ENCODE measurements around the gene C12orf60. TPM values are rescaled to one million over a fixed set of nuclear protein-coding genes. Genes with fewer than 3 reads are reported as not detected.

The C12orf60 gene
- total and polyA plus RNA-seq, 2 of the 8 experiments (the other 6 are each of a cell fraction or from before 2014, with no cell fraction given): 1.2 to 1.5 TPM

DNA sequence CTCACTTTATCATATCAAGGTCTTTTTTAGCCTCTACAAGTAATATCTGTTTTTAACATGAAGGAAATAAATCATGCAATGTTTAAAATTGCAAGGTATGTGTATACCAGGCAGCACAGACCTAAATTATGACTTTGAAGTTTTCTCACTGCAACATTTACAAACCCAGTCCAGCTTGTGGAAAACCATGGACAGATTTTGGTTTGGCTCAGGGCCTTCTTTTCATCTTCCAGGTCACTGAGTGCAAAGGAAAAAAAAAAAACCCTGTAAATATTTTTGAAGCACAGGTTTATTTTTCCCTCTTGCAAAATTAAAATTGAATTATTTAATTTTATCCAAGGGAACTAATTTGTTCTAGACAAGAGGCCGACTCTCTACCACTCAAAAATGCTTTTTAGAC is 68.4 kb downstream of the C12orf60 start:
- no peak overlapping the region for H3K14ac ChIP-seq (ENCODE audit: insufficient read length)
- no peak for DNase-seq (ENCODE audit: low read depth in 1 of 2, low spot score in 2 of 2)
- H2BK120ac ChIP-seq (replicated peaks; ENCODE audit: low read depth, low read length): no peak overlapping the region
- H2BK12ac ChIP-seq (ENCODE audit: low read depth, low read length): no peak overlapping the region
- no peak overlapping the region for H3K4ac ChIP-seq (replicated peaks; ENCODE audit: insufficient read length, low read depth, low read length)
- no peak overlapping the region for H3K18ac ChIP-seq (ENCODE audit: extremely low read depth, low read length)
- no peaks in the 10 kb centered on the region for H4K20me1 ChIP-seq (replicated peaks in 1 of 2; ENCODE audit: control insufficient read depth in 1 of 2, insufficient read depth in 2 of 2, low read length in 2 of 2)
- H2BK15ac ChIP-seq (ENCODE audit: low read length): no peak overlapping the region
- TF ChIP-seq MAFK (IDR thresholded peaks at IDR 0.05; ENCODE audit: low read depth, low read length) (no peak), SP2 (IDR thresholded peaks at IDR 0.05; ENCODE audit: low read length) (no peak)
- no peak for FAIRE-seq
- H3K4me2 ChIP-seq (ENCODE audit: insufficient read depth in 1 of 2, low read depth in 2 of 2, low read length in 2 of 2): no peak overlapping the region
- H3K4me1 ChIP-seq (replicated peaks in 1 of 4; ENCODE audit: control insufficient read depth in 3 of 4, insufficient read depth in 4 of 4, low read length in 3 of 4): no peaks in the 10 kb centered on the region
- no peak overlapping the region for H4K91ac ChIP-seq (replicated peaks; ENCODE audit: insufficient read length, low read length)
- no peaks in the 10 kb centered on the region for H3K27me3 ChIP-seq (replicated peaks in 1 of 4; ENCODE audit: control insufficient read depth in 3 of 4, extremely low read depth in 1 of 4, insufficient read depth in 3 of 4, low read length in 3 of 4)
- no peak overlapping the region for H3K27ac ChIP-seq (ENCODE audit: low read depth, low read length)
- no peak overlapping the region for H4K5ac ChIP-seq (ENCODE audit: insufficient read length, low read depth, low read length)
- no peaks in the 10 kb centered on the region for H3K36me3 ChIP-seq (ENCODE audit: control insufficient read depth in 2 of 4, insufficient read depth in 4 of 4, low read length in 3 of 4)
- no peak overlapping the region for H2BK20ac ChIP-seq (ENCODE audit: low read length)
- H3K79me2 ChIP-seq (ENCODE audit: control insufficient read depth in 1 of 2, insufficient read depth in 2 of 2, low read length in 2 of 2): no peaks in the 10 kb centered on the region
- no peak overlapping the region for H3K23ac ChIP-seq (ENCODE audit: insufficient read length)
- peaks cover 12% of the 10 kb centered on the region in 2 experiments for H3K9me3 ChIP-seq (ENCODE audit: insufficient read depth in 2 of 2, low read depth in 1 of 2, low read length in 1 of 2)
- H3K4me3 ChIP-seq (ENCODE audit: extremely low read depth in 1 of 4, insufficient read depth in 2 of 4, low read depth in 3 of 4, low read length in 4 of 4): no peak overlapping the region
- H3K79me1 ChIP-seq (ENCODE audit: low read depth, low read length): no peaks in the 10 kb centered on the region
- no peak overlapping the region for H2AK5ac ChIP-seq (ENCODE audit: low read depth, low read length)
- no peaks in the 10 kb centered on the region for H3K23me2 ChIP-seq (ENCODE audit: low read depth, low read length)
- H3K9ac ChIP-seq (replicated peaks in 1 of 4; ENCODE audit: extremely low read depth in 1 of 4, low read depth in 3 of 4, low read length in 3 of 4): no peak overlapping the region
- H2BK5ac ChIP-seq (ENCODE audit: low read depth, low read length): no peak overlapping the region
- H4K8ac ChIP-seq (ENCODE audit: extremely low read depth, insufficient read depth, low read length): no peak overlapping the region
- POLR2A ChIA-PET (ENCODE audit: partially characterized antibody): no interaction called here
- WGBS, 2 experiments (ENCODE audit: extremely low coverage in 1 of 2, insufficient coverage in 1 of 2, insufficient read length in 1 of 2, insufficient replicate concordance in 2 of 2, low coverage in 1 of 2, low lambda C conversion rate in 2 of 2, missing lambda C conversion rate in 1 of 2): 79% methylated on average over 1 of the region's 1 CpG; no CpG with 5 or more reads in 1 of the 2 experiments
- H2AFZ ChIP-seq (ENCODE audit: low read length): no peak overlapping the region
- CTCF ChIA-PET (ENCODE audit: partially characterized antibody): no interaction called here
- no peak overlapping the region for H3K56ac ChIP-seq (replicated peaks; ENCODE audit: insufficient read length, low read depth, low read length)

Data from H1 (cell line).